ENCODE results near the gene TRAF4.

- TF ChIP-seq ZFP3 (CRISPR knock-in tag; IDR thresholded peaks at IDR 0.05) (no peak), ZNF565 (CRISPR knock-in tag; conservative IDR thresholded peaks at IDR 0.05; ENCODE audit: low read depth) (no peak), TOX (CRISPR knock-in tag; IDR thresholded peaks at IDR 0.05; ENCODE audit: borderline replicate concordance) (no peak), CREB5 (CRISPR knock-in tag; IDR thresholded peaks at IDR 0.05; ENCODE audit: low read depth) (no peak), BACH2 (CRISPR knock-in tag; IDR thresholded peaks at IDR 0.05; ENCODE audit: borderline replicate concordance) (no peak), ZFP30 (CRISPR knock-in tag; IDR thresholded peaks at IDR 0.05) (no peak), PATZ1 (CRISPR knock-in tag; IDR thresholded peaks at IDR 0.05; ENCODE audit: borderline replicate concordance) (no peak), SNAI2 (CRISPR knock-in tag; IDR thresholded peaks at IDR 0.05) (no peak), GLIS3 (CRISPR knock-in tag; IDR thresholded peaks at IDR 0.05) (no peak), ZNF8 (CRISPR knock-in tag; IDR thresholded peaks at IDR 0.05) (no peak), ARNTL (CRISPR knock-in tag; IDR thresholded peaks at IDR 0.05; ENCODE audit: borderline replicate concordance, low read depth) (no peak), CSDC2 (CRISPR knock-in tag; IDR thresholded peaks at IDR 0.05) (no peak), OSR1 (CRISPR knock-in tag; IDR thresholded peaks at IDR 0.05) (no peak), RARB (CRISPR knock-in tag; IDR thresholded peaks at IDR 0.05) (no peak)
Measured at GRCh38 chr17:28714281-28714680, 29.5 kb upstream of the TRAF4 start.
